Muscle of leg (tissue), 11 donors: ENCODE measurements around the gene ADAMTS12. TPM values are rescaled to one million over a fixed set of nuclear protein-coding genes. Genes with fewer than 3 reads are reported as not detected.

ENCODE experiments used
- DNase-seq: peaks from one replicate; pipeline ENCODE4 v3.0.0; 2013
- H3K27ac ChIP-seq: one replicate; pipeline ENCODE4 v1.5.1; 2013; ENCODE audit warnings: mild to moderate bottlenecking, low read length, control low read depth
- H3K27me3 ChIP-seq: one replicate; pipeline ENCODE4 v1.6.1; 2013; ENCODE audit warnings: low read length; ENCODE audit not compliant: control insufficient read depth, insufficient read depth
- H3K36me3 ChIP-seq: one replicate; pipeline ENCODE4 v1.6.1; 2013; ENCODE audit warnings: low read length; ENCODE audit not compliant: control insufficient read depth, insufficient read depth
- H3K4me1 ChIP-seq: one replicate; pipeline ENCODE4 v1.6.1; 2013; ENCODE audit warnings: low read length; ENCODE audit not compliant: control insufficient read depth, insufficient read depth
- H3K4me3 ChIP-seq: one replicate; pipeline ENCODE4 v1.5.1; 2013; ENCODE audit warnings: low read length, control low read depth
- H3K9me3 ChIP-seq: replicated peaks from 2 replicates; pipeline ENCODE4 v1.6.1; 2013; ENCODE audit warnings: low read depth, low read length; ENCODE audit not compliant: control insufficient read depth
- WGBS: methylation state at CpG from one replicate; pipeline ENCODE4 v1.1.5; 2013; ENCODE audit warnings: missing lambda C conversion rate; ENCODE audit not compliant: insufficient coverage; 5-methylcytosine and 5-hydroxymethylcytosine counted together
- polyA plus RNA-seq, 8 donors: library from polyadenylated mRNA; unstranded; fragments of 120-200 nt; gene quantifications; one replicate each; pipeline versions ENCODE4 v1.2.1 to v1.2.3, GENCODE V29; 2013; ENCODE audit warnings: inconsistent platforms in 1 of 8, low replicate concordance in 1 of 8; ENCODE audit not compliant: insufficient read length in 8 of 8, insufficient read depth in 1 of 8
- total RNA-seq: library from RNA; stranded (reverse); fragments of 120-200 nt; gene quantifications from one replicate; pipeline ENCODE4 v1.2.4, GENCODE V29; 2013

ADAMTS12 gene
- total and polyA plus RNA-seq, 9 donors = 14.8 to 35.1 (median 22.8) TPM

DNA sequence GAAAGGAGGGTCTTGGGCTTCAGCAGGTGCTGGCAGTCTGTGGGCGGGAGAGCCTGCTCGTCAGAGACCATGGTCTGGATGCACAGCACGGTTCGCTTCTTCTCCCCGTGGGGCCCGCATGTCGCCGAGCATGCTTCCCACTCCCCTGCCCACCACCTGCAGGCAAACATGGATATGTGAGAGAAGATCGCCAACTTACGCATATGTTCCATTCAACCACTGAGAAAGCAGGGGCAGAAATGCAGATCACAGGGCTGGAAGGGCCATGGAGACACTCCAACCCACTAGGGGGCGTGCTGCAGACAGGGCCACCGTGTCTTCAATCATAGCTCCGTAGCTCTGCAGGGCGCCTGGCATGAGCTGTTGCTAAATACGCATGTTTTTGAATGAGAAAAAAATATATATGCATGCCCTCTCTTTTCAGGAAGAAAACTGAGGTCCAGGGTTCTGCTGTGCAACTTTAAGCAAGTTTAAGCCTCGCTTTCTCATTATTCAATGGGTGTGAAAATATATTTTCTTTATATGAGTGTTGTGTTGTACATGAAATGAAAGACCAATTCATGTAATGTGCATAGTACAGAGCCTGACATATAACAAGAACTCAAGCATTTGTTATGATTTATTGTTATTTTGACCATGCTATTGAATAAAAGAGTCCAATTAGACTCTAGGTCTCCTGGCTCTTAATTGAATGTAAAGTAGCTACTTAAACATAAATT is 303.0 kb downstream of the ADAMTS12 start:
- H3K27ac ChIP-seq = no peak overlapping the region
- H3K4me3 ChIP-seq = no peak overlapping the region
- no peaks in the 10 kb centered on the region for H3K36me3 ChIP-seq
- no peaks in the 10 kb centered on the region for H3K4me1 ChIP-seq
- no peaks in the 10 kb centered on the region for H3K9me3 ChIP-seq
- no peaks in the 10 kb centered on the region for H3K27me3 ChIP-seq
- WGBS = 69% methylated on average over 2 of the region's 16 CpGs
- DNase-seq = no peak

DNA sequence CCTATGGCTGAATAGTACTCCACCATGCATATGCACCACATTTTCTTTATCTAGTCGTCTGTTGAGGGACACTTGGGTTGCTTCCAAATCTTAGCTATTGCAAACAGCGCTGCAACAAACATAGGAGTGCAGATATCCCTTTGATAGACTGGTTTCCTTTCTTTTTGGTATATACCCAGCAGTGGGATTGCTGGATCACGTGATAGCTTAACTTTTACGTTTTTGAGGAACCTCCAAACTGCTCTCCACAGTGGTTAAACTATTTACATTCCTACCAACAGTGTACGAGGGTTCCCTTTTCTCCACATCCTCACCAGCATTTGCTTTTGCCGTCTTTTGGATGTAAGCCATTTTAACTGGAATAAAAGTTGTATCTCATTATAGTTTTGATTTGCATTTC is 308.5 kb downstream of the ADAMTS12 start:
- no peak overlapping the region for H3K4me3 ChIP-seq
- no peak for DNase-seq
- no peaks in the 10 kb centered on the region for H3K27me3 ChIP-seq
- WGBS = 92% methylated on average over 2 of the region's 6 CpGs
- no peaks in the 10 kb centered on the region for H3K36me3 ChIP-seq
- H3K4me1 ChIP-seq = no peaks in the 10 kb centered on the region
- H3K9me3 ChIP-seq = no peaks in the 10 kb centered on the region
- no peak overlapping the region for H3K27ac ChIP-seq

DNA sequence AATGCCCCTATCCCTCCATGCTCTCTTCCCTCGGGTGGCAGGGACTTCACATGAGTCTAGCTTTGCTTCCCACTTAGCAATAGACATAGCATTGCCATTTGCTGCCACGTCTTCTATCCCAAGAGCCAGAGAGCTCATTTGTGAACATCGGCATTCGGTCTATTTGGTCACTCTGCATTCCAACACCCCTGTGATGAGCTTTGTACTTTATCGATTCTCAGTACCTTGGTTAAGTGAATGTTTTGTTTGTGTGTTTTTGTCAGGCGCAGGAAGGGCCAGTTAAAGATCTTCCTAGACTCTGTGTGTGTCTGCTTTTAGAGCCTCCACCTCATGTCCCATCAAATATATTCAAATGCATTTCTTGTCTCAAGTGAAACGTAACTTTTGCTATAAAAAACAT is 309.4 kb downstream of the ADAMTS12 start:
- no peaks in the 10 kb centered on the region for H3K4me1 ChIP-seq
- no peaks in the 10 kb centered on the region for H3K9me3 ChIP-seq
- no peaks in the 10 kb centered on the region for H3K27me3 ChIP-seq
- H3K36me3 ChIP-seq = no peaks in the 10 kb centered on the region
- 79% methylated on average over 2 of the region's 7 CpGs for WGBS
- H3K4me3 ChIP-seq = no peak overlapping the region
- no peak for DNase-seq
- H3K27ac ChIP-seq = no peak overlapping the region

DNA sequence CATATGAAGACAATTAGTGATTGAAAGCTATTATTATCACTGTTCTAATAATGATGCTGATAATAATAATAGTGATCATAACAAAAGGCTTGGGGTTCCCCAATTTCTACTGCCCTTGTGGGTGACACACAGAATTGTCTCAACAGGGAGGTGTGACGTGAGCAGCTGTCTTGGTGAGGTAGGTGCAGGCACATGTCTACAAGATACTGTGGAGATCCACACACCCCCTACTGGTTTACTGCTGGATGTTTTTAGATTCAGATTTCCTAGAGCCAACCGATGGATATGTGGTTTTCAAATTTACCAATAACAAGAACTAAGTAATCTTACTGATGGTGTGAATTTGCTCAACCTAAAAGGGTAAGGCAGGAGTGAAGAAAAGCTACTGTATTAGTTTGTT is 312.0 kb downstream of the ADAMTS12 start:
- Histone ChIP-seq H3K27me3 (no peaks in the 10 kb centered on the region), H3K36me3 (peaks cover 7% of the 10 kb centered on the region), H3K4me3 (no peak overlapping the region), H3K9me3 (no peaks in the 10 kb centered on the region), H3K4me1 (no peaks in the 10 kb centered on the region), H3K27ac (no peak overlapping the region)
- no peak for DNase-seq
- no CpG with 5 or more reads among the region's 2 CpGs for WGBS

DNA sequence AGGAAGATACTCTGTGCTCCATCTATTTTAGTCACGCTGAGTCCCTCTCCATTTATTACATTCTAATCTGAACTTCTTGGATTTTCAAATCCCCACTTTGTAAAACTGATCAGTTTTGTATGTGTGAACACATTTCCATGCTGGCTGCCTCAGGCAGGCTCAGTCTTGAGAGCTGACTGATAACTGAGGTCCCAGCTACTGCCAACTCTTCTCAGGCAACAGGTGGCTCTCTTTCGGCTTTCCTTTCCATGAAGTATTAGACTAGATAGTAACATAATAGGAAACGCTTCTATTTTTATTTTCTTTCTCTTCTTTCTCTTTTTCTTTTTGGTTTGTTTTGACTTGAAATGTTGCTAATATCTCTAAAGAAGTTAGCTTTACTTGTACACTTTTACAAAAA is 312.6 kb downstream of the ADAMTS12 start:
- DNase-seq = no peak
- no peaks in the 10 kb centered on the region for H3K27me3 ChIP-seq
- no peaks in the 10 kb centered on the region for H3K4me1 ChIP-seq
- H3K27ac ChIP-seq = no peak overlapping the region
- no peak overlapping the region for H3K4me3 ChIP-seq
- H3K9me3 ChIP-seq = no peaks in the 10 kb centered on the region
- peaks cover 7% of the 10 kb centered on the region for H3K36me3 ChIP-seq
- WGBS = no CpG with 5 or more reads among the region's 3 CpGs

DNA sequence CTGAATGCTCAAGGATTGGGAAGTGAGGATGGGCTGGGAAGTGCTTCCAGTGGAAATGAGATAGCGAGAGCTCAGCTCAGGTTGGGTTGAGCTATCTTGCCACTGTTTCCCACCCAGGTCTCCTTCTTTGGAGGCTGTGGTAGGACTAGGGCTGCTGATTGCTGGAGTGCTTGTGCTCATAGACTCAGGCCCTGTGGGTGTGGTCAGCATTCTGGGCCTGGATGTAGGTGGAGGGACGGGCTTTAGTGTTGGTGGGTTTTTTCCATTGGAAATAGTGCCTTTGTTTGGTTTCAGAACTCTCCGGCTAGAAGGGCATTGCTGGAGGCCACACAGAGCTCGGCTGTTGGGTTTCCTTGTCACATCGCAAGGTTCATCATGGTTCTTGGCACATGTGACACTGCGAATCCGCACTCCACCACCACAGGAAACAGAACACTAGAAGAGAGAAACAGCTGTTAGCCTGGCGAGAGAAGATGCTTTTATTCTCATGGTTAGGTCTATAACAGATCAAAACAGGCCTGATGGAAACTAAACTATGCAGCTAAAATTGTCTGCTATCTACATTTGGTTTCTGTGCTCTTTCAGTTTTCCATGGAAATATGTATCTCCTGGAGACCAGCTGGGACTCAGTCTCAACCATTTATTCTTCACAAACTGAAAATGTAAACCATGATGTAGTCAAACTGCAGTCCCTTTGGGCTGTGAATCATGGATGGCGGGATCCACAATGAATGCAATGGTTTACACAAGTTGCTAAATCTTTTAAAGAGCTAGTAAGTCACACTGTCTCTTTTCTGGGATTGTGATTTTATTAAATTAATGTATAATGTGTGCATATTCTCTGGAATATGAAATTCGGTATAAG is 314.8 kb downstream of the ADAMTS12 start:
- no peaks in the 10 kb centered on the region for H3K4me1 ChIP-seq
- peaks cover 7% of the 10 kb centered on the region for H3K36me3 ChIP-seq
- no peak overlapping the region for H3K4me3 ChIP-seq
- no peaks in the 10 kb centered on the region for H3K9me3 ChIP-seq
- 82% methylated on average over 4 of the region's 10 CpGs for WGBS
- peak; percentile 57 for DNase-seq
- H3K27me3 ChIP-seq = no peaks in the 10 kb centered on the region
- H3K27ac ChIP-seq = no peak overlapping the region

DNA sequence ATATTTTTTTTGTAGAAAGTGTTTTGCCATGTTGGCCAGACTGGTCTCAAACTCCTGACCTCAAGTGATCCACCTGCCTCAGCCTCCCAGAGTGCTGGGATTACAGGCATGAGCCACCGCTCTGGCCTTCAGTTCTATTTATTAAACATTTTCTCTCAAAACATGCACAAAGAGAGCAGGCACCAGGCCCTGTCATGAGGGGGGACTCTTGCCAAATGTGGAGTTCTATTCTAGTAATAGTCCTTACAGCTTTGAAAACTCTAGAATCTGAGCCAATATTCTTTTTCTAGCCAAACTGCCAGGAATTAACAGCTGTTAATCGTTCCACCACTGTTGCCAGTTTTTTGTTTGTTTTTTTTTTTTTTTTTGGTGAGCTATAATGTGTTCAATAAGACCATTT is 326.5 kb downstream of the ADAMTS12 start:
- H3K36me3 ChIP-seq = no peaks in the 10 kb centered on the region
- peak; percentile 91 for DNase-seq
- no peak overlapping the region for H3K27ac ChIP-seq
- H3K4me3 ChIP-seq = no peak overlapping the region
- H3K27me3 ChIP-seq = no peaks in the 10 kb centered on the region
- H3K9me3 ChIP-seq = no peaks in the 10 kb centered on the region
- peaks cover 6% of the 10 kb centered on the region for H3K4me1 ChIP-seq
- WGBS = no CpG with 5 or more reads among the region's 2 CpGs

DNA sequence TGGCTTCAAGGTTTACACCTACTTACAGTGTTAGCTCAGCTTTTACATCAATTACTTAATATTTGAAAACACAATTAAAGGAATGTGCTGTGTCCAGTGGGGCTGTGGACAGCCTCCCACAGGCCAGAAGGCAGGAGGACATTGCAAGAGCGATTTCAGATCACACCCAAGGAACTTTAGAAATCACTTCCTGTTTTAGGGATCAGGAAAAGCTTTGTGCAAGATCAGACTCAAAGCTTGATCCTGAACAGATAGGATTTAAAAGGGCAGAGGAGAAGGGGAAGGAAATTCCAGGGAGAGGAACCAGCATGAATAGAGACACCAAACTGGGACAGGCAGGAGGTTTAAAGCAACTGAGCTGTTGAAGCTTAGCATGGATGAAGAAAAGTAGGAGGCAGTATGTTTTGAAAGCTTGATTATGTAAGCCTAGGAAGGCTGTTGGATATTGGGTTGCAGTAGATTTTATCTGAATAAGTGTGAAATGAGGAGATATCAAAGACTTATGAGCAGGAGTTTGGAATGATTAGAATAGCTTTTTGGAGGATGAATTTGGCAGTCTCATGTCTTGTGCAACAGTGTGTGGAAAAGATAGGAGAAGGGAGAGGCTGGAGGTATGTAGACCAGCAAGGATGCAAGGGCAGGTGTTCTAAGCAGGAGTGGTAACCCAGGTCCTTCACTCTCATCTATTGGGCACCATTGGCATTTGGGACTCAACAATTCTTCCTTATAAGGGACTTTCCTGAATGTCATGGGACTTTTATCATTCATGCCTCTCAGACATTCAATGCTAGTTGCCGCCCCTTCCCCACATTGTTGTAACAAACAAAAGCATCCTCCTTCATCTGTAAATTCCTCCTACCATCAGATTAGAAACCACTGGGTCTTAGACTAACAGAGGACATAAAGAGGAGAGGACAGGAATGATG is 327.5 kb downstream of the ADAMTS12 start:
- H3K4me3 ChIP-seq = no peak overlapping the region
- no peaks in the 10 kb centered on the region for H3K36me3 ChIP-seq
- no peak overlapping the region for H3K27ac ChIP-seq
- H3K4me1 ChIP-seq = peaks cover 6% of the 10 kb centered on the region
- WGBS = no CpG with 5 or more reads among the region's 2 CpGs
- no peaks in the 10 kb centered on the region for H3K9me3 ChIP-seq
- H3K27me3 ChIP-seq = no peaks in the 10 kb centered on the region
- DNase-seq = no peak

DNA sequence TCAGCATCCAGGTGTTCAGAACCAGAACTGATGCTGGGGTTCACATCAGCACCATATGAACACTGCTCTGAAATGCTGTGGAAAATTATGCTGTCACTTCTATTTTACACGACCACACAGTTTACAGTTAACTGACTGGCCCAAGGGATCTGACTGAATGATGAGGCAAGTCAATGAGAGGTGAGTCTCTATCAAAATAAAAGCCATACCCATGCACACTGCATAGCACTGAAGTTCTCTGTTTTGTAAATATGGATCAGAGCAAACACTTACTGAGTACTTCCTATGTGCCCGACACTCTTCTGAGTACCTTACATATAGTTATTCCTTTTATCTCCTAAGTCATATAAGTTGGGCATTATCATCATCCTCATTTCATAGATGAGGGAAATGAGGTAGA is 328.3 kb downstream of the ADAMTS12 start:
- no peak overlapping the region for H3K4me3 ChIP-seq
- H3K4me1 ChIP-seq = peaks cover 6% of the 10 kb centered on the region
- H3K36me3 ChIP-seq = no peaks in the 10 kb centered on the region
- WGBS = no CpG with 5 or more reads among the region's 2 CpGs
- no peak overlapping the region for H3K27ac ChIP-seq
- DNase-seq = no peak
- no peaks in the 10 kb centered on the region for H3K27me3 ChIP-seq
- no peaks in the 10 kb centered on the region for H3K9me3 ChIP-seq

DNA sequence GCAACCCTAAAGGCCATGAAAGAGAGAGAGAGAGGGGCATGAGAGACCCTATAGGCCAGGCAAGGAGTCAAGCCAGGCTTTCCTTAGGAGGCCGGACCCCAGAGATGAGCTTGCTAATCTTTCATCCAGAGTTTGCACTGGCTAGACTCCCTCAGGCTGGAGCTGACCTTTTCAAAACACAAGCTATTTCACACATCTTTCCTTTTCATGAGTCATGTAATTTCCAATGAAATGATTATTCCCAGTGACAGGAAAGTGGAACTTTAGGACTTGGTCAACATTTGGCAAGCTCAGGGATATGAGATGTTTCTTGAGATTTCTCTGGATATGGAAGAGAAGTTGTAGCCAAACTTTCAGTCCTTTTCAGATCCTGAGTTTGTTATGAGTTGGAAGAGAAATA is 333.3 kb downstream of the ADAMTS12 start:
- no peak overlapping the region for H3K4me3 ChIP-seq
- WGBS = 40% methylated on average over 1 of the region's 1 CpG
- peaks cover 7% of the 10 kb centered on the region for H3K4me1 ChIP-seq
- H3K9me3 ChIP-seq = no peaks in the 10 kb centered on the region
- H3K27me3 ChIP-seq = no peaks in the 10 kb centered on the region
- H3K27ac ChIP-seq = peak overlapping the region; percentile 55
- peak; percentile 87 for DNase-seq
- peaks cover 3% of the 10 kb centered on the region for H3K36me3 ChIP-seq
